ENCODE measurements around the gene OBP2A. TPM values are rescaled to one million over a fixed set of nuclear protein-coding genes. Genes with fewer than 3 reads are reported as not detected.

OBP2A gene
- total RNA-seq, 5 donors from 2014 or later (not counting 1 experiment from before 2014, with no cell fraction given) = not detected

GRCh38 chr9:135501261-135502167 lies 44.4 kb upstream of the OBP2A start:
- peak in 4 of 35 experiments; percentile 10 to 47 (median 20) for DNase-seq
- H3K9me3 ChIP-seq = no peaks in the 10 kb centered on the region
- H3K4me1 ChIP-seq (ENCODE audit: control insufficient read depth in 1 of 2, extremely low read depth in 1 of 2, insufficient read depth in 2 of 2, low read length in 2 of 2) = peaks cover 5 to 39% of the 10 kb centered on the region in 2 experiments
- 58% methylated on average over 37 of the region's 38 CpGs for WGBS (ENCODE audit: insufficient coverage)
- H3K36me3 Mint-ChIP-seq = peaks cover 22% of the 10 kb centered on the region
- no peaks in the 10 kb centered on the region for H3K9me3 Mint-ChIP-seq
- ChIA-PET CTCF (interaction anchor here in 1 of 2 donors (0.6 kb wide), 1 partner anchor 172 kb away, joined by 6 read pairs; no protein-coding TSS in a partner anchor), POLR2A (no interaction called here)
- H3K27me3 ChIP-seq (replicated peaks in 1 of 2; ENCODE audit: control insufficient read depth in 2 of 2, extremely low read depth in 1 of 2, insufficient read depth in 2 of 2, low read length in 1 of 2) = peaks cover 0 to 12% of the 10 kb centered on the region in 2 experiments
- no peaks in the 10 kb centered on the region for H3K27me3 Mint-ChIP-seq
- peaks cover 15 to 34% of the 10 kb centered on the region in 2 donors for H3K36me3 ChIP-seq (ENCODE audit: control insufficient read depth in 2 of 2, extremely low read depth in 1 of 2, insufficient read depth in 1 of 2, low read length in 1 of 2)
- H3K4me3 ChIP-seq (ENCODE audit: control insufficient read depth in 1 of 2, extremely low read depth in 1 of 2, low read length in 1 of 2) = peak overlapping the region; percentile 88 to 99
- no peak for ATAC-seq (replicated peaks in 1 of 4)
- peak overlapping the region; percentile 86 to 92 (median 89) for H3K4me3 Mint-ChIP-seq
- H3K4me1 Mint-ChIP-seq = peaks cover 26 to 34% (median 30%) of the 10 kb centered on the region in 3 donors
- H3K27ac ChIP-seq (ENCODE audit: low read length) = no peak overlapping the region
- peak overlapping the region in 1 of 2 donors; percentile 36 for H3K27ac Mint-ChIP-seq

GRCh38 chr9:135502168-135502872 lies 43.6 kb upstream of the OBP2A start:
- peaks cover 0 to 12% of the 10 kb centered on the region in 2 experiments for H3K27me3 ChIP-seq (replicated peaks in 1 of 2; ENCODE audit: control insufficient read depth in 2 of 2, extremely low read depth in 1 of 2, insufficient read depth in 2 of 2, low read length in 1 of 2)

DNA sequence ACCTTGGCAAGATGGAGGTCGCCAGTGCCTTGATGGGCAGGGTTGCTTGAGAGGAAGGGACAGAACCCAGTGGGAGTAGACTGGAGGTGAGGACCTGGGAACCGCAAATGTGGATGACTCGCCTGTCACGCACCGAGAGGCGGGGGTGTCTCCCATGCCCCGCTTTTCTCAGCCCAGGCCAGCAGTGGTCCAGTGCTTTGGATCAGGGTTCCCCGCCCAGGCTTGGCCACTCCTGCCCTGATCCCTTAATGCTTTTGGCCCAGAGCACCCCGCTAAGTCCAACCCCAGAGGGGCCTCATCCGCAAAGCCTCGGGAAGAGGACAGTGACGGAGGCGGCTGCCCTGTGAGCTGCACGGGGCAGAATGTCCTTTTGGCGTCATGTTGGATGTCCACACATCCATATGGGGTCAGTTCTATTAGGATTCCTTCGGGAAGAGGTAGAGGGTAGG lies 43.0 kb upstream of the OBP2A start:
- 95% methylated on average over 14 of the region's 16 CpGs for whole genome bisulfite sequencing (ENCODE audit: insufficient coverage)
- CTCF ChIA-PET = no interaction called here
- H3K4me1 ChIP-seq (ENCODE audit: control insufficient read depth in 1 of 2, extremely low read depth in 1 of 2, insufficient read depth in 2 of 2, low read length in 2 of 2) = peaks cover 5 to 39% of the 10 kb centered on the region in 2 experiments
- Mint-ChIP-seq H3K36me3 (peaks cover 22% of the 10 kb centered on the region), H3K27ac (no peak overlapping the region), H3K4me3 (peak overlapping the region; percentile 45 to 92 (median 86)), H3K9me3 (peaks cover 0 to 2% (median 0%) of the 10 kb centered on the region in 3 donors), H3K27me3 (no peaks in the 10 kb centered on the region), H3K4me1 (peaks cover 26 to 34% (median 30%) of the 10 kb centered on the region in 3 donors)
- DNase-seq (no peak), ATAC-seq (replicated peaks in 1 of 4) (no peak)
- peaks cover 15 to 34% of the 10 kb centered on the region in 2 donors for H3K36me3 ChIP-seq (ENCODE audit: control insufficient read depth in 2 of 2, extremely low read depth in 1 of 2, insufficient read depth in 1 of 2, low read length in 1 of 2)
- H3K4me3 ChIP-seq (ENCODE audit: control insufficient read depth in 1 of 2, extremely low read depth in 1 of 2, low read length in 1 of 2) = no peak overlapping the region
- no peak overlapping the region for H3K27ac ChIP-seq (ENCODE audit: low read length)
- POLR2A ChIA-PET = no interaction called here
- H3K27me3 ChIP-seq (replicated peaks in 1 of 2; ENCODE audit: control insufficient read depth in 2 of 2, extremely low read depth in 1 of 2, insufficient read depth in 2 of 2, low read length in 1 of 2) = peaks cover 0 to 10% of the 10 kb centered on the region in 2 experiments
- no peaks in the 10 kb centered on the region for H3K9me3 ChIP-seq

More at GRCh38 chr9:135502168-135502872, 43.6 kb upstream of the OBP2A start:
- Histone ChIP-seq H3K4me3 (ENCODE audit: control insufficient read depth in 1 of 2, extremely low read depth in 1 of 2, low read length in 1 of 2) (no peak overlapping the region), H3K36me3 (ENCODE audit: control insufficient read depth in 2 of 2, extremely low read depth in 1 of 2, insufficient read depth in 1 of 2, low read length in 1 of 2) (peaks cover 15 to 34% of the 10 kb centered on the region in 2 donors), H3K27ac (ENCODE audit: low read length) (no peak overlapping the region), H3K9me3 (no peaks in the 10 kb centered on the region), H3K4me1 (ENCODE audit: control insufficient read depth in 1 of 2, extremely low read depth in 1 of 2, insufficient read depth in 2 of 2, low read length in 2 of 2) (peaks cover 5 to 39% of the 10 kb centered on the region in 2 experiments)
- no peak for ATAC-seq (replicated peaks in 1 of 4)
- DNase-seq = no peak
- ChIA-PET POLR2A (no interaction called here), CTCF (interaction anchor here in 1 of 2 donors (0.6 kb wide), 1 partner anchor 171 kb away, joined by 6 read pairs; no protein-coding TSS in a partner anchor)
- H3K9me3 Mint-ChIP-seq = no peaks in the 10 kb centered on the region
- H3K27me3 Mint-ChIP-seq = no peaks in the 10 kb centered on the region
- no peak overlapping the region for H3K27ac Mint-ChIP-seq
- H3K36me3 Mint-ChIP-seq = peaks cover 22% of the 10 kb centered on the region
- peaks cover 26 to 34% (median 30%) of the 10 kb centered on the region in 3 donors for H3K4me1 Mint-ChIP-seq
- WGBS (ENCODE audit: insufficient coverage) = 97% methylated on average over 11 of the region's 15 CpGs
- peak overlapping the region; percentile 86 to 92 (median 89) for H3K4me3 Mint-ChIP-seq

DNA sequence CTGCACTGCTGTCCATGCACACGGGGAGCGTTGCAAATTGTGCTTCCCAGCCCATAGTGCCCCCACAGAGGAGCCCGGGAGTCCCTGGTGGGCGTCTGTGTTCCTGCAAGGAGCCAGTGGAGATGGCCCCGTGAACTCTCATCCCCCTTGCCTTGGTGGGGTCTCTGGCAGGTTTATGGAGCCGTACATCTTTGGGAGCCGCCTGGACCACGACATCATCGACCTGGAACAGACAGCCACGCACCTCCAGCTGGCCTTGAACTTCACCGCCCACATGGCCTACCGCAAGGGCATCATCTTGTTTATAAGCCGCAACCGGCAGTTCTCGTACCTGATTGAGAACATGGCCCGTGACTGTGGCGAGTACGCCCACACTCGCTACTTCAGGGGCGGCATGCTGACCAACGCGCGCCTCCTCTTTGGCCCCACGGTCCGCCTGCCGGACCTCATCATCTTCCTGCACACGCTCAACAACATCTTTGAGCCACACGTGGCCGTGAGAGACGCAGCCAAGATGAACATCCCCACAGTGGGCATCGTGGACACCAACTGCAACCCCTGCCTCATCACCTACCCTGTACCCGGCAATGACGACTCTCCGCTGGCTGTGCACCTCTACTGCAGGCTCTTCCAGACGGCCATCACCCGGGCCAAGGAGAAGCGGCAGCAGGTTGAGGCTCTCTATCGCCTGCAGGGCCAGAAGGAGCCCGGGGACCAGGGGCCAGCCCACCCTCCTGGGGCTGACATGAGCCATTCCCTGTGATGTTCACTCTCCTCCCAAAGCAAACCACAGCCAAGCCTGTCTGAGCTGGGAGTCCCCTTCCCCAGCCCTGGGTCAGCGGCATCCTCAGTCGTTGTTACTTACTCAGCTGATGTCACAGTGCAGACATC lies 42.3 kb upstream of the OBP2A start:
- Mint-ChIP-seq H3K27ac (no peak overlapping the region), H3K27me3 (no peaks in the 10 kb centered on the region), H3K4me3 (peak overlapping the region; percentile 55 to 92 (median 86)), H3K36me3 (peaks cover 22% of the 10 kb centered on the region), H3K4me1 (peaks cover 26 to 34% (median 30%) of the 10 kb centered on the region in 3 donors), H3K9me3 (peaks cover 0 to 5% (median 0%) of the 10 kb centered on the region in 3 donors)
- peaks cover 0 to 12% of the 10 kb centered on the region in 2 experiments for H3K27me3 ChIP-seq (replicated peaks in 1 of 2; ENCODE audit: control insufficient read depth in 2 of 2, extremely low read depth in 1 of 2, insufficient read depth in 2 of 2, low read length in 1 of 2)
- no peak for DNase-seq
- WGBS (ENCODE audit: insufficient coverage) = 93% methylated on average over 35 of the region's 41 CpGs
- H3K4me1 ChIP-seq (ENCODE audit: control insufficient read depth in 1 of 2, extremely low read depth in 1 of 2, insufficient read depth in 2 of 2, low read length in 2 of 2) = peaks cover 5 to 39% of the 10 kb centered on the region in 2 experiments
- POLR2A ChIA-PET = no interaction called here
- H3K9me3 ChIP-seq = no peaks in the 10 kb centered on the region
- H3K36me3 ChIP-seq (ENCODE audit: control insufficient read depth in 2 of 2, extremely low read depth in 1 of 2, insufficient read depth in 1 of 2, low read length in 1 of 2) = peaks cover 15 to 34% of the 10 kb centered on the region in 2 donors
- no peak overlapping the region for H3K4me3 ChIP-seq (ENCODE audit: control insufficient read depth in 1 of 2, extremely low read depth in 1 of 2, low read length in 1 of 2)
- H3K27ac ChIP-seq (ENCODE audit: low read length) = no peak overlapping the region
- CTCF ChIA-PET = no interaction called here
- no peak for ATAC-seq (replicated peaks in 1 of 4)

DNA sequence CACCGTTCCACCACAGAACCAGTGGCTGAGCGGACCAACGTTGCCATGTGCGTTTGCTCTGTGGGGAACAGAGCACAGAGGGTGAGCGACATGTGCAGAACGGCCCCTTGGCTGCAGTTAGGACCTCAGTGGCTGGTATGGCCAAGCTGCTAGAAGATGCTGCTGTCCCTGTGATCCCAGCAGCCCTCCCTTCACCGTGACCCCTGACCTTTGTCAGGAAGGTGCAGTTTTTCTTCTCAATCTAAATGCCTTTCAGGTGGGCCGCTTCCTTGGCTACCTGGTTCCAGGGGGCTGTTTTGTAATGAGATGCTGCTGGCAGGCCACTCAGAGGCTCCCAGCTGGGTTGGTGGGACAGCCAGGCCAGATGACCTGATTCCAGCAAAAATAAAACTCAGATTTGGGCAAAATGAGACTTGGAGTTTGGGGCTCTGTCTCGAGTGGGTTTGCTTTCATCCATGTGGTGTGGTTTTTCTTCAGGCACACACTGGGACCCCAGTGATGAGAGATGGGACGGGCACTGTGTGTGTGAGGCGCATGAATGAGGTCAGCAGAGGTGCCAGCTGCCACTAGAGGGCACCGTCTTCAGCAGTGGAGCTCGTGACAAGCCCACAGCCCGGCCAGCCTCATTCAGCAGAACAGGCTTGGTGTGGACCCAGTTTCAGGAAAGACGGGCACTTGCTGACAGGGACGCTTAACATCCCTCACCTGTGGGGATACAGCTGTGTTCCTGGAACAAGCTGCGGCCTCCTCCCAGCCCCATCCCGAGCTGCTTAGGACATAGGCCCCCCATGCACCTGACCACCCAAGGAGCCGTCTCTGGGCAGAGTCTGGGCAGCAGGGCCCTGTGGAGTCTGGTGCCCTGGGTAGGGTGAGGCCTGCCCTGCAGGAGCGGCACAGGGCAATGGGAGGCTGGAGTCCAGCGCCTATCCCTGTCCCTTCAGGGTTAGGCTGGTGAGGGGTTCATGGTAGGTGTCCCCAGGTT lies 41.4 kb upstream of the OBP2A start:
- ChIA-PET POLR2A (no interaction called here), CTCF (interaction anchor here in 1 of 2 donors (0.5 kb wide), 1 partner anchor 1494 kb away, joined by 5 read pairs; no protein-coding TSS in a partner anchor)
- H3K4me3 ChIP-seq (ENCODE audit: control insufficient read depth in 1 of 2, extremely low read depth in 1 of 2, low read length in 1 of 2) = no peak overlapping the region
- peaks cover 15 to 34% of the 10 kb centered on the region in 2 donors for H3K36me3 ChIP-seq (ENCODE audit: control insufficient read depth in 2 of 2, extremely low read depth in 1 of 2, insufficient read depth in 1 of 2, low read length in 1 of 2)
- peaks cover 28% of the 10 kb centered on the region for H3K36me3 Mint-ChIP-seq
- ATAC-seq (replicated peaks in 1 of 4) (no peak), DNase-seq (peak in 28 of 35 experiments; percentile 12 to 69 (median 39))
- peaks cover 0 to 3% of the 10 kb centered on the region in 2 donors for H3K27me3 Mint-ChIP-seq
- 70% methylated on average over 15 of the region's 21 CpGs for WGBS (ENCODE audit: insufficient coverage)
- H3K9me3 Mint-ChIP-seq = peaks cover 6 to 14% (median 8%) of the 10 kb centered on the region in 3 donors
- peaks cover 0 to 5% of the 10 kb centered on the region in 2 experiments for H3K27me3 ChIP-seq (replicated peaks in 1 of 2; ENCODE audit: control insufficient read depth in 2 of 2, extremely low read depth in 1 of 2, insufficient read depth in 2 of 2, low read length in 1 of 2)
- H3K27ac Mint-ChIP-seq = no peak overlapping the region
- peaks cover 5 to 33% of the 10 kb centered on the region in 2 experiments for H3K4me1 ChIP-seq (ENCODE audit: control insufficient read depth in 1 of 2, extremely low read depth in 1 of 2, insufficient read depth in 2 of 2, low read length in 2 of 2)
- no peaks in the 10 kb centered on the region for H3K9me3 ChIP-seq
- H3K27ac ChIP-seq (ENCODE audit: low read length) = no peak overlapping the region
- no peak overlapping the region for H3K4me3 Mint-ChIP-seq
- H3K4me1 Mint-ChIP-seq = peaks cover 22 to 28% (median 25%) of the 10 kb centered on the region in 3 donors
